Astrocyte (in vitro differentiated cells and primary cell): ENCODE data around the gene KCNJ4.

Experiments used
- CTCF ChIP-seq: IDR thresholded peaks from 2 replicates; pipeline ENCODE4 v1.5.1; 2011; ENCODE audit warnings: low read depth, mild to moderate bottlenecking, inconsistent platforms, low read length, moderate library complexity; ENCODE audit not compliant: insufficient read depth
- EZH2 ChIP-seq: IDR thresholded peaks from 2 replicates; pipeline ENCODE4 v1.6.1; 2012; ENCODE audit warnings: mild to moderate bottlenecking, low read length, inconsistent platforms; ENCODE audit not compliant: insufficient read depth

GRCh38 chr22:38383417-38383816 lies 71.6 kb downstream of the KCNJ4 start:
- TF ChIP-seq CTCF (no peak), EZH2 (no peak)
